Astrocyte (in vitro differentiated cells and primary cell): ENCODE measurements around the gene NAP1L4. TPM values are rescaled to one million over a fixed set of nuclear protein-coding genes. Genes with fewer than 3 reads are reported as not detected.

ENCODE experiments used
- DNase-seq: peaks from one replicate; pipeline ENCODE4 v3.0.0-alpha.2; 2010; ENCODE audit warnings: low read depth
- FAIRE-seq: peaks from 2 replicates; lab custom pipeline; 2011; peaks lifted over from hg19 to GRCh38; lab: Jason Lieb, UNC
- H2AFZ ChIP-seq: 2 replicates; pipeline ENCODE4 v1.6.0; 2012; ENCODE audit warnings: low read depth, low read length, inconsistent platforms
- H3K27ac ChIP-seq: 2 replicates; pipeline ENCODE4 v1.5.1; 2011; ENCODE audit warnings: low read depth, low read length, inconsistent platforms
- H3K27me3 ChIP-seq: 2 replicates; pipeline ENCODE4 v1.6.0; 2011; ENCODE audit warnings: low read length, inconsistent platforms; ENCODE audit not compliant: insufficient read depth
- H3K36me3 ChIP-seq: 2 replicates; pipeline ENCODE4 v1.5.1; 2011; ENCODE audit warnings: low read length, inconsistent platforms; ENCODE audit not compliant: insufficient read depth
- H3K4me1 ChIP-seq: 2 replicates; pipeline ENCODE4 v1.5.1; 2011; ENCODE audit warnings: low read length, inconsistent platforms; ENCODE audit not compliant: insufficient read depth
- H3K4me2 ChIP-seq: 2 replicates; pipeline ENCODE4 v1.6.0; 2012; ENCODE audit warnings: low read length, inconsistent platforms
- H3K4me3 ChIP-seq: 2 replicates; pipeline ENCODE4 v1.5.1; 2011; ENCODE audit warnings: low read depth, mild to moderate bottlenecking, low read length, inconsistent platforms; ENCODE audit not compliant: insufficient read depth
- H3K79me2 ChIP-seq: 2 replicates; pipeline ENCODE4 v1.6.0; 2012; ENCODE audit warnings: mild to moderate bottlenecking, low read length, inconsistent platforms; ENCODE audit not compliant: insufficient read depth
- H3K9ac ChIP-seq: 2 replicates; pipeline ENCODE4 v1.6.0; 2012; ENCODE audit warnings: mild to moderate bottlenecking, low read length, inconsistent platforms
- H3K9me3 ChIP-seq: 2 replicates; pipeline ENCODE4 v1.5.1; 2012; ENCODE audit warnings: low read depth, mild to moderate bottlenecking, low read length, inconsistent platforms; ENCODE audit not compliant: insufficient read depth
- H4K20me1 ChIP-seq: 2 replicates; pipeline ENCODE4 v1.6.0; 2012; ENCODE audit warnings: low read length, inconsistent platforms; ENCODE audit not compliant: insufficient read depth
- H3K27ac Mint-ChIP-seq: one replicate; pipeline ENCODE4 v1.8.0; 2021; ENCODE audit warnings: mild to moderate bottlenecking, mixed read lengths; ENCODE audit not compliant: unreplicated experiment
- H3K27me3 Mint-ChIP-seq: one replicate; pipeline ENCODE4 v1.8.0; 2021; ENCODE audit warnings: low read depth, mixed read lengths; ENCODE audit not compliant: unreplicated experiment
- H3K36me3 Mint-ChIP-seq: one replicate; pipeline ENCODE4 v1.8.0; 2021; ENCODE audit warnings: low read depth, mixed read lengths; ENCODE audit not compliant: unreplicated experiment
- H3K4me1 Mint-ChIP-seq: one replicate; pipeline ENCODE4 v1.8.0; 2021; ENCODE audit warnings: low read depth, mixed read lengths; ENCODE audit not compliant: unreplicated experiment
- H3K4me3 Mint-ChIP-seq: one replicate; pipeline ENCODE4 v1.8.0; 2021; ENCODE audit warnings: mild to moderate bottlenecking, moderate library complexity, mixed read lengths; ENCODE audit not compliant: unreplicated experiment
- H3K9me3 Mint-ChIP-seq: one replicate; pipeline ENCODE4 v1.8.0; 2021; ENCODE audit warnings: mild to moderate bottlenecking, mixed read lengths; ENCODE audit not compliant: unreplicated experiment
- EZH2 ChIP-seq: IDR thresholded peaks from 2 replicates; pipeline ENCODE4 v1.6.1; 2012; ENCODE audit warnings: mild to moderate bottlenecking, low read length, inconsistent platforms; ENCODE audit not compliant: insufficient read depth
- total RNA-seq: library from RNA; stranded (reverse); gene quantifications from 2 replicates; pipeline ENCODE4 v1.2.1, GENCODE V29; 2021
- TF ChIP-seq, protein P1 (sequence below): IDR thresholded peaks from 2 replicates; pipeline ENCODE4 v1.5.1; 2011; ENCODE audit warnings: low read depth, mild to moderate bottlenecking, inconsistent platforms, low read length, moderate library complexity; ENCODE audit not compliant: insufficient read depth

Gene NAP1L4
- total RNA-seq, 1 donor from 2014 or later: 153 TPM

DNA sequence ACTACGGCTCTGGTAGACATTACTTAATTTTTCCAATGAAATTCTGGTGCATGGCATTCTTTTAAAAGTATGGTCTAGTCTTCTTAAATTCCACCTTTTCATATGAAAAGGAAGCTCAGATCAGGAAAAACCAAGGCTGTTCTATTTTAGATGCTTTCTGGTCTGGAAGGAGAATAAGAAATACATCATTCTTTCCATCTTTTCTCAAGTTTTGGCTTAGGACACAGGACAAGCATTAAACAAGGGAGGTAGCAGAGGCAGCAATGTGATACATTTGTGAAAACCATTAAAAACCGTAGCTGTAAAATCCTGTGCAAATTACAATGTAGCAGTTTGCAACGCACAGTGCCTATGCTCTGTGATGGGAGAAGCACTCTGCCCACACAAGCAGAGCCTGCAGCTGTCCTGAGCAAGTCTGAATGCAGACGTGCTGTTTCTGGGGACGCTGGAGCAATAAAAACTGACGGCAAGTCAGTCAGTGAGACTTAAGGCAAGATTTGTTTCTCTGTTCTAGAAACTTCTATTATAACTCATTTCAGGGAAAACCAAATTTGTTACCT, 23.7 kb downstream of the NAP1L4 start:
- Histone ChIP-seq H3K9ac (no peak overlapping the region), H3K27me3 (no peaks in the 10 kb centered on the region), H3K27ac (no peak overlapping the region), H3K4me2 (no peak overlapping the region), H3K9me3 (no peaks in the 10 kb centered on the region), H3K4me3 (no peak overlapping the region), H3K36me3 (peaks cover 82% of the 10 kb centered on the region), H3K4me1 (no peaks in the 10 kb centered on the region), H3K79me2 (peaks cover 75% of the 10 kb centered on the region), H4K20me1 (peaks cover 67% of the 10 kb centered on the region), H2AFZ (no peak overlapping the region)
- Mint-ChIP-seq H3K27me3 (no peaks in the 10 kb centered on the region), H3K9me3 (no peaks in the 10 kb centered on the region), H3K4me1 (no peaks in the 10 kb centered on the region), H3K36me3 (peaks cover 29% of the 10 kb centered on the region), H3K27ac (no peak overlapping the region), H3K4me3 (no peak overlapping the region)
- TF ChIP-seq EZH2: no peak
- TF ChIP-seq, protein P1, sequence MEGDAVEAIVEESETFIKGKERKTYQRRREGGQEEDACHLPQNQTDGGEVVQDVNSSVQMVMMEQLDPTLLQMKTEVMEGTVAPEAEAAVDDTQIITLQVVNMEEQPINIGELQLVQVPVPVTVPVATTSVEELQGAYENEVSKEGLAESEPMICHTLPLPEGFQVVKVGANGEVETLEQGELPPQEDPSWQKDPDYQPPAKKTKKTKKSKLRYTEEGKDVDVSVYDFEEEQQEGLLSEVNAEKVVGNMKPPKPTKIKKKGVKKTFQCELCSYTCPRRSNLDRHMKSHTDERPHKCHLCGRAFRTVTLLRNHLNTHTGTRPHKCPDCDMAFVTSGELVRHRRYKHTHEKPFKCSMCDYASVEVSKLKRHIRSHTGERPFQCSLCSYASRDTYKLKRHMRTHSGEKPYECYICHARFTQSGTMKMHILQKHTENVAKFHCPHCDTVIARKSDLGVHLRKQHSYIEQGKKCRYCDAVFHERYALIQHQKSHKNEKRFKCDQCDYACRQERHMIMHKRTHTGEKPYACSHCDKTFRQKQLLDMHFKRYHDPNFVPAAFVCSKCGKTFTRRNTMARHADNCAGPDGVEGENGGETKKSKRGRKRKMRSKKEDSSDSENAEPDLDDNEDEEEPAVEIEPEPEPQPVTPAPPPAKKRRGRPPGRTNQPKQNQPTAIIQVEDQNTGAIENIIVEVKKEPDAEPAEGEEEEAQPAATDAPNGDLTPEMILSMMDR: no peak
- FAIRE-seq (no peak), DNase-seq (no peak)

DNA sequence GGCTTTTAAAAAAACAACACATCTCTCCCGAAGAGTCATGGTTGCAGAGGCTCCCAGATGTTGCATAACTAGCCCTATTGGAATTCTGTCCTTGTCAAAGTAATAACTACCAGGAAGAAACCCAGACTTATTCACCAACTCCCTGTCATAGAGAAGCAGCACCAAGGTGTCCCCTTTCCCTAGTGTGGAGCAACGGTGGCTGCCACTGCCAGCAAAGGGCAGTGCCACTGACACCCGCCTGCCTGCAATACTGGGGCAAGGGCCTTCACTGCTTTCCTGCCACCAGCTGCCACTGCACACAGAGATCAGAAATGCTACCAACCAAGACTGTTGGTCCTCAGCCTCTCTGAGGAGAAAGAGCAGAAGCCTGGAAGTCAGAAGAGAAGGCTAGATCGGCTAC, 27.3 kb downstream of the NAP1L4 start:
- H3K36me3 Mint-ChIP-seq: peaks cover 36% of the 10 kb centered on the region
- H3K4me1 Mint-ChIP-seq: no peaks in the 10 kb centered on the region
- no peaks in the 10 kb centered on the region for H3K9me3 ChIP-seq
- no peak overlapping the region for H2AFZ ChIP-seq
- H3K9me3 Mint-ChIP-seq: peaks cover 3% of the 10 kb centered on the region
- peaks cover 69% of the 10 kb centered on the region for H4K20me1 ChIP-seq
- no peak for FAIRE-seq
- no peak overlapping the region for H3K27ac ChIP-seq
- no peak overlapping the region for H3K4me2 ChIP-seq
- no peak overlapping the region for H3K4me3 ChIP-seq
- peaks cover 66% of the 10 kb centered on the region for H3K36me3 ChIP-seq
- H3K9ac ChIP-seq: no peak overlapping the region
- H3K27me3 Mint-ChIP-seq: no peaks in the 10 kb centered on the region
- H3K27me3 ChIP-seq: no peaks in the 10 kb centered on the region
- H3K27ac Mint-ChIP-seq: no peak overlapping the region
- H3K4me3 Mint-ChIP-seq: no peak overlapping the region
- DNase-seq: no peak
- no peak for TF ChIP-seq EZH2
- TF ChIP-seq, protein P1: no peak
- peaks cover 86% of the 10 kb centered on the region for H3K79me2 ChIP-seq
- peaks cover 5% of the 10 kb centered on the region for H3K4me1 ChIP-seq

DNA sequence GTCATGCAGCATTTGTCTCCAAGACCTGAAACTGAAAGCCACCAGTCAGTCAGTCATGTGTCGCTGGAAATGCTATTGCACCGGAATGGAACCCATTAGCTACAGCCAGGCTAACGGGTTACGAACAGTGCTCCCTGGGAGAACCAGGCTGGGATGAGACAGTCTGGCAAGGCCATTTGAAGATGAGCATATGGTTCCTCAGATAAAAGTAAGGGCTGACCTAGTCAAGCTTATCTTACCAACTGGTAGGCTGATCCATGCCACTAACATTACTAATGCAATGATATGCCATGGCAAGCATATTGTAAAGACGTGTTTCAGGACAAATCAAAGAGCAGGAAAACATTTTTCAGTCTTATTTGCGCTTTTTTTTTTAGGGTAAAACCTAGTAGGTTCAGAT, 28.4 kb downstream of the NAP1L4 start:
- DNase-seq (no peak), FAIRE-seq (no peak)
- Mint-ChIP-seq H3K27me3 (no peaks in the 10 kb centered on the region), H3K4me1 (peaks cover 9% of the 10 kb centered on the region), H3K36me3 (peaks cover 37% of the 10 kb centered on the region), H3K4me3 (no peak overlapping the region), H3K27ac (no peak overlapping the region), H3K9me3 (peaks cover 3% of the 10 kb centered on the region)
- Histone ChIP-seq H3K4me2 (no peak overlapping the region), H3K9ac (no peak overlapping the region), H3K79me2 (peaks cover 83% of the 10 kb centered on the region), H3K9me3 (no peaks in the 10 kb centered on the region), H3K36me3 (peaks cover 65% of the 10 kb centered on the region), H3K4me1 (peaks cover 5% of the 10 kb centered on the region), H4K20me1 (peaks cover 64% of the 10 kb centered on the region), H3K27me3 (no peaks in the 10 kb centered on the region), H2AFZ (no peak overlapping the region), H3K27ac (no peak overlapping the region), H3K4me3 (no peak overlapping the region)
- TF ChIP-seq, protein P1: no peak
- no peak for TF ChIP-seq EZH2
